Astrocyte (in vitro differentiated cells and primary cell): Measurements from ENCODE around the gene SLC25A30.

ENCODE experiments used
- EZH2 ChIP-seq: IDR thresholded peaks from 2 replicates; pipeline ENCODE4 v1.6.1; 2012; ENCODE audit warnings: mild to moderate bottlenecking, low read length, inconsistent platforms; ENCODE audit not compliant: insufficient read depth
- TF ChIP-seq, protein P1 (sequence below): IDR thresholded peaks from 2 replicates; pipeline ENCODE4 v1.5.1; 2011; ENCODE audit warnings: low read depth, mild to moderate bottlenecking, inconsistent platforms, low read length, moderate library complexity; ENCODE audit not compliant: insufficient read depth

DNA sequence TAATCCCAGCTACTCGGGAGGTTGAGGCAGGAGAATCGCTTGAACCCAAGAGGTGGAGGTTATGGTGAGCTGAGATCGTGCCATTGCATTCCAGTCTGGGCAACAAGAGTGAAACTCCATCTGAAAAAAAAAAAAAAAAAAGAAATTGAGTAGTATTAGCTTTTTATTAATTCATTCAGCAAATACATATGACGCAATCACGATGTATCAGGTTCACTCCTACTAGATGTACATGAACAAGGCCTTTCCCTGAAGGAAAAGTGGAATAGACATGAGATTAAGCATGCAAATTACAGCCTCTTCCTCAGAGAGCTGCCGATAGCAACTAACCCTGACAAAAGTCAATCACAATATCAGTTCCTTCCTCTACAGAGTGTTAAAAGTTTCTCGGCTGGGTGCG is 68.0 kb downstream of the SLC25A30 start:
- TF ChIP-seq, protein P1, sequence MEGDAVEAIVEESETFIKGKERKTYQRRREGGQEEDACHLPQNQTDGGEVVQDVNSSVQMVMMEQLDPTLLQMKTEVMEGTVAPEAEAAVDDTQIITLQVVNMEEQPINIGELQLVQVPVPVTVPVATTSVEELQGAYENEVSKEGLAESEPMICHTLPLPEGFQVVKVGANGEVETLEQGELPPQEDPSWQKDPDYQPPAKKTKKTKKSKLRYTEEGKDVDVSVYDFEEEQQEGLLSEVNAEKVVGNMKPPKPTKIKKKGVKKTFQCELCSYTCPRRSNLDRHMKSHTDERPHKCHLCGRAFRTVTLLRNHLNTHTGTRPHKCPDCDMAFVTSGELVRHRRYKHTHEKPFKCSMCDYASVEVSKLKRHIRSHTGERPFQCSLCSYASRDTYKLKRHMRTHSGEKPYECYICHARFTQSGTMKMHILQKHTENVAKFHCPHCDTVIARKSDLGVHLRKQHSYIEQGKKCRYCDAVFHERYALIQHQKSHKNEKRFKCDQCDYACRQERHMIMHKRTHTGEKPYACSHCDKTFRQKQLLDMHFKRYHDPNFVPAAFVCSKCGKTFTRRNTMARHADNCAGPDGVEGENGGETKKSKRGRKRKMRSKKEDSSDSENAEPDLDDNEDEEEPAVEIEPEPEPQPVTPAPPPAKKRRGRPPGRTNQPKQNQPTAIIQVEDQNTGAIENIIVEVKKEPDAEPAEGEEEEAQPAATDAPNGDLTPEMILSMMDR = no peak
- no peak for TF ChIP-seq EZH2
